ENCODE measurements around the gene KRTAP5-10.
"Not testable (repeated sequence)": the region's sequence is repeated elsewhere in the genome, so short reads cannot be mapped to it uniquely, and the experiment has no call there.

Gene KRTAP5-10

DNA sequence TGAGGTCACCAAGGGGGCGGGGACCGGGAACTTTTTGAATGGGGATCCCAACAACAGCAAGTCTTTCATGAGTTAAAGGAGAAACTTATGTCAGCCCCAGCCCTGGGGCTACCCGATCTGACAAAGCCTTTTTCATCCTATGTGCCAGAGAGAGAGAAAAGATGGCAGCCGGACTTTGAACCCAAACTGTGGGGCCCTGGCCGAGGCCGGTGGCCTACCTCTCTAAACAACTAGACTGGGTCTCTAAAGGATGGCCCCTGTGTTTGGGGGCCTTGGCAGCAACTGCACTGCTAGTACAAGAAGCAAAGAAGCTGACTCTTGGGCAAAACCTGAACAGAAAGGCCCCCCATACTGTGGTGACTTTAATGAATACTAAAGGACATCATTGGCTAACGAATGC is 48.6 kb downstream of the KRTAP5-10 start:
- DNase-seq: not testable (repeated sequence)

DNA sequence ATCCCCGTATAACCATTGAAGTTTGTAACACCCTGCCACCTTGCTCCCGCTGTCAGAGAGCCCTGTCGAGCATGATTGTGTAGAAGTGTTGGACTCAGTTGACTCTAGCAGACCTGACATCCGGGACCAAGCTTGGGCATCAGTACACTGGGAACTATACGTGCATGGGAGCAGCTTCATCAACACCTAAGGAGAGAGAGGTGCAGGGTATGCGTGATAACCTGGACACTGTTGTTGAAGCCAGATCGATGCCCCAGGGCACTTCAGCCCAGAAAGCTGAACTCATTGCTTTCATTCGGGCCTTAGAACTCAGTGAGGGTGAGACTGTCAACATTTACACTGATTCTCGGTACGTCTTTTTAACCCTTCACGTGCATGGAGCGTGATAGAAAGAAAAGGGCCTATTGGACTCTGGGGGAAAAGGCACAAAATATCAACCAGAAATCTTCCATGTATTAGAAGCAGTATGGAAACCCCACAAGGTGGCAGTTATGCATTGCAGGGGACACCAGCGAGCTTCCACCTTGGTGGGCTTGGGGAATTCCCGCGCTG is 49.1 kb downstream of the KRTAP5-10 start:
- DNase-seq: not testable (repeated sequence)

DNA sequence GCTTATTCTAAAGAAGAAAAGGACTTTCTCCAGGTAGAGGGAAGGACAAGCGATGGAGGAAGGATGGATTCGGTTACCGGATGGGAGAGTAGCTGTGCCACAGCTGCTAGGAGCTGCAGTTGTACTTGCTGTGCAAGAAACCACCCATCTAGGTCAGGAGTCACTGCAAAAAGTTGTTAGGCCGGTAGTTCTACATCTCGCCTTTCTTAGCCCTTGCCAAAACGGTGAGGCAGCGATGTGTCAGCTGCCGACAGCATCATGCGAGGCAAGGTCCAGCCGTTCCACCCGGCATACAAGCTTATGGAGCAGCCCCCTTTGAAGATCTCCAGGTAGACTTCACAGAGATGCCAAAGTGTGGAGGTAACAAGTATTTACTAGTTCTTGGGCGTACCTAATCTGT is 49.6 kb downstream of the KRTAP5-10 start:
- DNase-seq: not testable (repeated sequence)
